MCF 10A (cell line): ENCODE measurements around the gene TNFRSF18. TPM values are rescaled to one million over a fixed set of nuclear protein-coding genes. Genes with fewer than 3 reads are reported as not detected.

Experiments used
- BruUV-seq: library from RNA; stranded (reverse); fragments of 400-500 nt; replicated peaks from 2 replicates; lab custom pipeline; 2021; lab: Mats Ljungman, UMichigan
- CTCF ChIA-PET: fragments of 300-600 bp; sonication (Branson Sonifier 250); formaldehyde crosslinking; extraction: SDS; loops from one replicate; lab custom pipeline; 2021; ENCODE audit warnings: antibody characterized with exemption, inconsistent platforms; lab: Yijun Ruan, JAX
- POLR2A ChIA-PET: fragments of 300-600, 350-650 bp; sonication (Branson Sonifier 250); formaldehyde crosslinking; extraction: SDS; loops from one replicate; lab custom pipeline; 2020; ENCODE audit warnings: antibody characterized with exemption, inconsistent platforms; lab: Yijun Ruan, JAX
- DNase-seq: peaks from one replicate; pipeline ENCODE4 v3.0.0-alpha.2; 2018; ENCODE audit not compliant: unreplicated experiment
- H3K27ac Mint-ChIP-seq: one replicate; pipeline ENCODE4 v1.8.0; 2022; ENCODE audit warnings: mild to moderate bottlenecking, low read depth, mixed read lengths; ENCODE audit not compliant: unreplicated experiment
- H3K27me3 Mint-ChIP-seq: one replicate; pipeline ENCODE4 v1.8.0; 2022; ENCODE audit warnings: mixed read lengths; ENCODE audit not compliant: insufficient read depth, unreplicated experiment
- H3K36me3 Mint-ChIP-seq: one replicate; pipeline ENCODE4 v1.8.0; 2022; ENCODE audit warnings: mild to moderate bottlenecking, moderate library complexity, mixed read lengths; ENCODE audit not compliant: insufficient read depth, unreplicated experiment
- H3K4me1 Mint-ChIP-seq: one replicate; pipeline ENCODE4 v1.8.0; 2022; ENCODE audit warnings: mixed read lengths; ENCODE audit not compliant: insufficient read depth, unreplicated experiment
- H3K4me3 Mint-ChIP-seq: one replicate; pipeline ENCODE4 v1.8.0; 2022; ENCODE audit warnings: mild to moderate bottlenecking, moderate library complexity, mixed read lengths; ENCODE audit not compliant: unreplicated experiment
- H3K9me3 Mint-ChIP-seq: one replicate; pipeline ENCODE4 v1.8.0; 2022; ENCODE audit warnings: mixed read lengths; ENCODE audit not compliant: unreplicated experiment
- intact Hi-C: fragments of 100-400 bp; cut with micrococcal nuclease; formaldehyde crosslinking; loops from 2 replicates; pipeline ENCODE4 v1.14.1; 2022
- total RNA-seq: library from RNA; stranded (reverse); gene quantifications from 2 replicates; pipeline ENCODE4 v1.2.3, GENCODE V29; 2022
- TF ChIP-seq, protein P1 (sequence below): fragments of 200-600 bp; IDR thresholded peaks from one replicate; pipeline ENCODE4 v1.8.0; 2022; ENCODE audit warnings: antibody characterized with exemption, mild to moderate bottlenecking; ENCODE audit not compliant: unreplicated experiment

TNFRSF18 gene
- total RNA-seq, 1 experiment from 2014 or later = not detected

DNA sequence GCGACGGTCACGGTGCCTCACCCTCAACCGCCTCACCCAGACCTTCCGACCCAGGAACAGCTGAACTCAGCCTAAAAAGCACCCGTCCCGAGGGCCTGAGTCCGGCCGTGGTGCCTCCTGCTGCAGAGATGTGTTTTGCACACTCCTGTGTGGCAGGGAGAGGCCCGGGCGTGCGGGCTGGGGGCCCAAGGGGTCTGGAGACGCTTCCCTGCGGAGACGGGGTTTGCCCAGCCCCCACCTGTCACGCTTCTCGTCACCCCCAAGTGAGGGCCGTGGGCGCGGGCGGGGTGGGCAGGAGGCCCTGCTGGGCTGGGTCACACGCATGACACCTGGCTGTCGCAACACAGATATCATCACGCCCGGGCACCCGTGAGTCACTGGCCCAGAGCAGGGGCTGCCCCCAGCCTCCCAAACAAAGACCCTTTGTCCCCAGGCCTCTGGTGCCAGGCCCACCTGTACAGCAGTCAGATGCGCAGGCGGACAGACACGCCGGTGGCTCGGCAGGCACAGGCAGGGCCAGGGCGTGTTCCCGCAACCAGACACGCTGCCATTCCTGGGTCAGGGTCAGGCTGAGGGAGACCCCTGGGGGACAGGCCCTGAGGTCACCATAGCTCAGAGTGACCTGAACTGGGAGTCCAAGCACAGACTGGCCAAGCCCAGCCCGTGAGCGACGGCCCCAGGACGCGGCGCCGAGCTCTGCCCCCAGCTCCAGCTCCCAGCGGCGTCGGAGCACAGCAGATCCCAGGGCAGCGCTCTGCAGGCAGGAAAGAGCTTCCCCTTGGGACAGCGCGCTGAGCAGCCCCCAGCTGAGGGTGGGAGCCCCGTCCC is 31.7 kb upstream of the TNFRSF18 start:
- DNase-seq = peak; percentile 16
- Mint-ChIP-seq H3K9me3 (no peaks in the 10 kb centered on the region), H3K27me3 (no peaks in the 10 kb centered on the region), H3K36me3 (peaks cover 10% of the 10 kb centered on the region), H3K4me1 (no peaks in the 10 kb centered on the region), H3K4me3 (no peak overlapping the region), H3K27ac (no peak overlapping the region)
- TF ChIP-seq, protein P1, sequence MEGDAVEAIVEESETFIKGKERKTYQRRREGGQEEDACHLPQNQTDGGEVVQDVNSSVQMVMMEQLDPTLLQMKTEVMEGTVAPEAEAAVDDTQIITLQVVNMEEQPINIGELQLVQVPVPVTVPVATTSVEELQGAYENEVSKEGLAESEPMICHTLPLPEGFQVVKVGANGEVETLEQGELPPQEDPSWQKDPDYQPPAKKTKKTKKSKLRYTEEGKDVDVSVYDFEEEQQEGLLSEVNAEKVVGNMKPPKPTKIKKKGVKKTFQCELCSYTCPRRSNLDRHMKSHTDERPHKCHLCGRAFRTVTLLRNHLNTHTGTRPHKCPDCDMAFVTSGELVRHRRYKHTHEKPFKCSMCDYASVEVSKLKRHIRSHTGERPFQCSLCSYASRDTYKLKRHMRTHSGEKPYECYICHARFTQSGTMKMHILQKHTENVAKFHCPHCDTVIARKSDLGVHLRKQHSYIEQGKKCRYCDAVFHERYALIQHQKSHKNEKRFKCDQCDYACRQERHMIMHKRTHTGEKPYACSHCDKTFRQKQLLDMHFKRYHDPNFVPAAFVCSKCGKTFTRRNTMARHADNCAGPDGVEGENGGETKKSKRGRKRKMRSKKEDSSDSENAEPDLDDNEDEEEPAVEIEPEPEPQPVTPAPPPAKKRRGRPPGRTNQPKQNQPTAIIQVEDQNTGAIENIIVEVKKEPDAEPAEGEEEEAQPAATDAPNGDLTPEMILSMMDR = no peak
- ChIA-PET POLR2A (no interaction called here), CTCF (interaction anchor here (1.1 kb wide), 1 partner anchor 24 kb away, joined by 3 read pairs; no protein-coding TSS in a partner anchor)
- intact Hi-C loops = no loop called here
- BruUV-seq = no TSS peak

DNA sequence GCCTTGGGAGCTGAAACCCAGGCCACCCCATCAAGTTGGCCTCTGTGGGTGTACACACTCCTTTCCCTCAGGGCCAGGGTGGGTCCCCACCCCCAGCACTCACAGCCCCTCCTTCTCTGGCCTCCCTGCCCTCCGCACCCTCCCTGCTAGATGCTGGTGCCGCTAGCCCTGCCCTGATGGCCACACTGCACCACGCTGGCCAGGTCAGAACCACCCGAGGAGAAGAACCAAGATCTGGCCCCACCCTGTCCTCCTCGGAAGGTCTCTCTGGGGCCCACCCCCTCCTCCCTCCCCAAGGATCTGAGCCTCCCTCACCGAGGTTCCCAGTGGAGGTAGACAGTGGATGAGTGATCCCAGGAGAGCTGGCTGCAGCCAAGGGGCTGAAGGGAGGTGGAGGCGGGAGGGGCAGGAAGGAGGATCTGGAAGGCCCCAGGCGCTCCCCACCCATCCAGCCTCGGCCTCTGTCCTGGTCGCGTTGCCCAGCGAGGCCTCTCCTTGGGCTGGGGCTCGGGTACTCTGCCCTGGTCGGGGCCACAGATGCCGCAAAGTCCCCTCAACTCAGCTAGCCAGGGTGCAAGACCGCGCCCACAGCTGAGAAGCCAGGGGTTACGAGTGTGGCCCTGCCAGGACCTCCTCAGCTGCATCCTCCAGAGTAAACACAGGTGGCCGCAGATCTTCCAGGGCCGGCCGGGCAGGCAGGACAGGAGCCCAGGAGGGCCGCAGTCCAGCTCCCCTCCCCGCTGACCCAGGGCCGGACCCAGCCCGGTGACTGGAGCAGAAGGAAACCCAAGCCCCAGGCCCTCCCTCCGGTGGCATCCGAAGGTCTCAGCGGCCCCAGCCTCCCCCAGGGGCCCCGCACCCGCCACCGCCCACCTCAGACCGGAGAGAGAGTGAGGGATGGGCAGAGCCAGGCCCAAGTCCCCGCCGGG is 30.8 kb upstream of the TNFRSF18 start:
- H3K27me3 Mint-ChIP-seq = no peaks in the 10 kb centered on the region
- no peaks in the 10 kb centered on the region for H3K9me3 Mint-ChIP-seq
- no peaks in the 10 kb centered on the region for H3K4me1 Mint-ChIP-seq
- DNase-seq = no peak
- no peak overlapping the region for H3K4me3 Mint-ChIP-seq
- no TSS peak for BruUV-seq
- CTCF ChIA-PET = no interaction called here
- POLR2A ChIA-PET = no interaction called here
- TF ChIP-seq, protein P1 = no peak
- peaks cover 10% of the 10 kb centered on the region for H3K36me3 Mint-ChIP-seq
- no peak overlapping the region for H3K27ac Mint-ChIP-seq
- intact Hi-C loops = no loop called here

- no peaks in the 10 kb centered on the region for H3K27me3 Mint-ChIP-seq
- intact Hi-C loops = no loop called here
- POLR2A ChIA-PET = no interaction called here
- H3K4me1 Mint-ChIP-seq = no peaks in the 10 kb centered on the region
- H3K9me3 Mint-ChIP-seq = no peaks in the 10 kb centered on the region
- CTCF ChIA-PET = no interaction called here
- no peak overlapping the region for H3K27ac Mint-ChIP-seq
- TF ChIP-seq, protein P1 = no peak
- no peak overlapping the region for H3K4me3 Mint-ChIP-seq
- no TSS peak for BruUV-seq
- no peak for DNase-seq
- H3K36me3 Mint-ChIP-seq = peaks cover 10% of the 10 kb centered on the region
Observed at GRCh38 chr1:1236176-1236763, 29.9 kb upstream of the TNFRSF18 start.
